Activated T-helper 1 cell treated with anti-CD3 and anti-CD28 coated beads, Interleukin-12 subunit alpha, Interleukin-12 subunit beta, Interleukin-2, Interleukin-4 antibody, amounts not matched to agents 30 ng/mL and 10 ng/mL and 1 ng/mL, durations not matched to agents 14 hours and 24 hours and 36 hours (primary cell): ENCODE measurements around the gene MAP7. TPM values are rescaled to one million over a fixed set of nuclear protein-coding genes. Genes with fewer than 3 reads are reported as not detected.
A peak's percentile ranks its signal among the peaks of the same experiment; 100 is the strongest.
"Not testable (repeated sequence)": the region's sequence is repeated elsewhere in the genome, so short reads cannot be mapped to it uniquely, and the experiment has no call there.

Experiments
- DNase-seq: peaks from one replicate; pipeline ENCODE4 v3.0.0; 2021; ENCODE audit warnings: low spot score
- H3K27ac Mint-ChIP-seq: one replicate; pipeline ENCODE4 v1.8.0; 2021; ENCODE audit warnings: mild to moderate bottlenecking, mixed read lengths
- H3K27me3 Mint-ChIP-seq: one replicate; pipeline ENCODE4 v1.8.0; 2022; ENCODE audit warnings: mild to moderate bottlenecking, moderate library complexity, mixed read lengths; ENCODE audit not compliant: insufficient read depth
- H3K36me3 Mint-ChIP-seq: one replicate; pipeline ENCODE4 v1.8.0; 2021; ENCODE audit warnings: low read depth, mixed read lengths
- H3K4me1 Mint-ChIP-seq: one replicate; pipeline ENCODE4 v1.8.0; 2021; ENCODE audit warnings: low read depth, mixed read lengths
- H3K4me3 Mint-ChIP-seq: one replicate; pipeline ENCODE4 v1.8.0; 2021; ENCODE audit warnings: mild to moderate bottlenecking, moderate library complexity, mixed read lengths
- H3K9me3 Mint-ChIP-seq: one replicate; pipeline ENCODE4 v1.8.0; 2021; ENCODE audit warnings: mixed read lengths
- intact Hi-C: fragments of 100-400 bp; cut with micrococcal nuclease; formaldehyde crosslinking; loops from one replicate; pipeline ENCODE4 v1.15.1; 2024
- total RNA-seq: library from RNA; stranded (reverse); gene quantifications from 2 replicates; pipeline ENCODE4 v1.2.3, GENCODE V29; 2022

The MAP7 gene
- total RNA-seq, 1 donor from 2014 or later: 2.3 TPM

- H3K4me1 Mint-ChIP-seq: no peaks in the 10 kb centered on the region
Measured at GRCh38 chr6:136396908-136397307, 153.3 kb downstream of the MAP7 start.

GRCh38 chr6:136390959-136391358 is 159.3 kb downstream of the MAP7 start:
- H3K27me3 Mint-ChIP-seq, intact Hi-C loops: not testable (repeated sequence)

More at GRCh38 chr6:136396908-136397307, 153.3 kb downstream of the MAP7 start:
- no peak overlapping the region for H3K27ac Mint-ChIP-seq
- H3K4me3 Mint-ChIP-seq: no peak overlapping the region
- no peak for DNase-seq
- no peaks in the 10 kb centered on the region for H3K36me3 Mint-ChIP-seq
- intact Hi-C loops: no loop called here
- H3K27me3 Mint-ChIP-seq: peaks cover 6% of the 10 kb centered on the region
- peaks cover 2% of the 10 kb centered on the region for H3K9me3 Mint-ChIP-seq

GRCh38 chr6:136387316-136387715 is 162.9 kb downstream of the MAP7 start:
- Mint-ChIP-seq H3K9me3 (no peaks in the 10 kb centered on the region), H3K4me1 (no peaks in the 10 kb centered on the region), H3K27ac (no peak overlapping the region), H3K27me3 (peaks cover 2% of the 10 kb centered on the region), H3K36me3 (no peaks in the 10 kb centered on the region), H3K4me3 (no peak overlapping the region)
- intact Hi-C loops: no loop called here
- no peak for DNase-seq

More at GRCh38 chr6:136390959-136391358, 159.3 kb downstream of the MAP7 start:
- not testable (repeated sequence) for DNase-seq, H3K36me3 Mint-ChIP-seq, H3K9me3 Mint-ChIP-seq, H3K27ac Mint-ChIP-seq, H3K4me3 Mint-ChIP-seq, H3K4me1 Mint-ChIP-seq

- DNase-seq: no peak
- peaks cover 5% of the 10 kb centered on the region for H3K27me3 Mint-ChIP-seq
- H3K36me3 Mint-ChIP-seq: no peaks in the 10 kb centered on the region
- no peak overlapping the region for H3K27ac Mint-ChIP-seq
- no peaks in the 10 kb centered on the region for H3K4me1 Mint-ChIP-seq
- no peaks in the 10 kb centered on the region for H3K9me3 Mint-ChIP-seq
- intact Hi-C loops: no loop called here
- H3K4me3 Mint-ChIP-seq: no peak overlapping the region
Measured at GRCh38 chr6:136383268-136383937, 166.8 kb downstream of the MAP7 start.

GRCh38 chr6:136382676-136383252 is 167.5 kb downstream of the MAP7 start:
- intact Hi-C loops: no loop called here
- DNase-seq: no peak
- no peak overlapping the region for H3K4me3 Mint-ChIP-seq
- H3K36me3 Mint-ChIP-seq: no peaks in the 10 kb centered on the region
- no peaks in the 10 kb centered on the region for H3K9me3 Mint-ChIP-seq
- H3K4me1 Mint-ChIP-seq: no peaks in the 10 kb centered on the region
- peaks cover 5% of the 10 kb centered on the region for H3K27me3 Mint-ChIP-seq
- no peak overlapping the region for H3K27ac Mint-ChIP-seq

GRCh38 chr6:136378888-136379287 is 171.3 kb downstream of the MAP7 start:
- H3K27ac Mint-ChIP-seq: no peak overlapping the region
- DNase-seq: no peak

GRCh38 chr6:136375836-136376235 is 174.4 kb downstream of the MAP7 start:
- intact Hi-C loops: loop anchor here (5.0 kb wide), 1 partner anchor 176 kb away; the partner anchor contains the start of gene MAP7
- H3K36me3 Mint-ChIP-seq, H3K4me3 Mint-ChIP-seq, H3K9me3 Mint-ChIP-seq, H3K27ac Mint-ChIP-seq, H3K4me1 Mint-ChIP-seq, DNase-seq, H3K27me3 Mint-ChIP-seq: not testable (repeated sequence)

More at GRCh38 chr6:136378888-136379287, 171.3 kb downstream of the MAP7 start:
- intact Hi-C loops: loop anchor here (5.0 kb wide), 1 partner anchor 173 kb away; the partner anchor contains the start of gene MAP7
- peaks cover 5% of the 10 kb centered on the region for H3K27me3 Mint-ChIP-seq
- no peaks in the 10 kb centered on the region for H3K9me3 Mint-ChIP-seq
- no peaks in the 10 kb centered on the region for H3K4me1 Mint-ChIP-seq
- H3K4me3 Mint-ChIP-seq: no peak overlapping the region
- H3K36me3 Mint-ChIP-seq: no peaks in the 10 kb centered on the region

- Mint-ChIP-seq H3K4me3 (no peak overlapping the region), H3K9me3 (no peaks in the 10 kb centered on the region), H3K27ac (no peak overlapping the region), H3K4me1 (no peaks in the 10 kb centered on the region), H3K27me3 (peaks cover 17% of the 10 kb centered on the region), H3K36me3 (peaks cover 1% of the 10 kb centered on the region)
- DNase-seq: no peak
- intact Hi-C loops: no loop called here
Measured at GRCh38 chr6:136371959-136372358, 178.3 kb downstream of the MAP7 start.

- H3K36me3 Mint-ChIP-seq: peaks cover 1% of the 10 kb centered on the region
- intact Hi-C loops: no loop called here
- H3K9me3 Mint-ChIP-seq: no peaks in the 10 kb centered on the region
- no peak overlapping the region for H3K4me3 Mint-ChIP-seq
- DNase-seq: no peak
- H3K27me3 Mint-ChIP-seq: peaks cover 17% of the 10 kb centered on the region
- H3K4me1 Mint-ChIP-seq: peaks cover under 1% of the 10 kb centered on the region
- no peak overlapping the region for H3K27ac Mint-ChIP-seq
Measured at GRCh38 chr6:136370988-136371728, 179.1 kb downstream of the MAP7 start.

- intact Hi-C loops: no loop called here
- peaks cover 8% of the 10 kb centered on the region for H3K27me3 Mint-ChIP-seq
- DNase-seq: no peak
- H3K4me3 Mint-ChIP-seq: no peak overlapping the region
- H3K27ac Mint-ChIP-seq: peak overlapping the region; percentile 18
- H3K9me3 Mint-ChIP-seq: no peaks in the 10 kb centered on the region
- H3K4me1 Mint-ChIP-seq: peaks cover 7% of the 10 kb centered on the region
- H3K36me3 Mint-ChIP-seq: peaks cover 1% of the 10 kb centered on the region
Measured at GRCh38 chr6:136365776-136366354, 184.4 kb downstream of the MAP7 start.

- Mint-ChIP-seq H3K27ac (no peak overlapping the region), H3K4me3 (no peak overlapping the region), H3K27me3 (no peaks in the 10 kb centered on the region), H3K4me1 (peaks cover 7% of the 10 kb centered on the region), H3K9me3 (no peaks in the 10 kb centered on the region), H3K36me3 (peaks cover 1% of the 10 kb centered on the region)
- DNase-seq: no peak
- intact Hi-C loops: no loop called here
Measured at GRCh38 chr6:136362421-136363356, 187.5 kb downstream of the MAP7 start.

GRCh38 chr6:136361787-136362186 is 188.4 kb downstream of the MAP7 start:
- H3K9me3 Mint-ChIP-seq: no peaks in the 10 kb centered on the region
- intact Hi-C loops: no loop called here
- H3K4me3 Mint-ChIP-seq: no peak overlapping the region
- H3K36me3 Mint-ChIP-seq: no peaks in the 10 kb centered on the region
- peaks cover 2% of the 10 kb centered on the region for H3K27me3 Mint-ChIP-seq
- no peak overlapping the region for H3K27ac Mint-ChIP-seq
- peaks cover 7% of the 10 kb centered on the region for H3K4me1 Mint-ChIP-seq
- no peak for DNase-seq
